Raji (cell line): ENCODE results near the gene CKS2.

Experiments
- POLR2A ChIP-seq: IDR thresholded peaks from 2 replicates; pipeline ENCODE4 v1.6.1; 2011; ENCODE audit warnings: low read depth, low read length, control low read depth; ENCODE audit not compliant: insufficient read depth

CKS2 gene

GRCh38 chr9:89310475-89311345 lies at the start of gene CKS2:
Gene CKS2 (plus strand): TSS chr9:89311195. CDS start chr9:89311293, 98 bp downstream.
- TF ChIP-seq POLR2A, result peak; percentile 95

- no peak for TF ChIP-seq POLR2A
Measured at GRCh38 chr9:89273528-89274279, 37.3 kb upstream of the CKS2 start.

GRCh38 chr9:89274838-89275237 lies 36.2 kb upstream of the CKS2 start:
- TF ChIP-seq POLR2A, result no peak

- TF ChIP-seq POLR2A, result no peak
Measured at GRCh38 chr9:89277043-89277442, 34.0 kb upstream of the CKS2 start.

- no peak for TF ChIP-seq POLR2A
Measured at GRCh38 chr9:89277454-89277853, 33.5 kb upstream of the CKS2 start.

GRCh38 chr9:89278551-89278950 lies 32.4 kb upstream of the CKS2 start:
- no peak for TF ChIP-seq POLR2A

GRCh38 chr9:89278997-89279739 lies 31.8 kb upstream of the CKS2 start:
- TF ChIP-seq POLR2A, result no peak

GRCh38 chr9:89281106-89281505 lies 29.9 kb upstream of the CKS2 start:
- no peak for TF ChIP-seq POLR2A

GRCh38 chr9:89284076-89284475 lies 26.9 kb upstream of the CKS2 start:
- TF ChIP-seq POLR2A, result no peak

- no peak for TF ChIP-seq POLR2A
Measured at GRCh38 chr9:89291741-89292140, 19.3 kb upstream of the CKS2 start.

- no peak for TF ChIP-seq POLR2A
Measured at GRCh38 chr9:89293014-89293413, 18.0 kb upstream of the CKS2 start.

GRCh38 chr9:89295400-89295799 lies 15.6 kb upstream of the CKS2 start:
- TF ChIP-seq POLR2A, result no peak

GRCh38 chr9:89304020-89304833 lies 6.8 kb upstream of the CKS2 start:
- TF ChIP-seq POLR2A, result peak; percentile 6; the same call in 1 of the 2 replicates

GRCh38 chr9:89304834-89305188 lies 6.2 kb upstream of the CKS2 start:
- no peak; the same call in 1 of the 2 replicates for TF ChIP-seq POLR2A

- no peak for TF ChIP-seq POLR2A
Measured at GRCh38 chr9:89305868-89306267, 5.1 kb upstream of the CKS2 start.

- no peak; the same call in 1 of the 2 replicates for TF ChIP-seq POLR2A
Measured at GRCh38 chr9:89309166-89309565, 1.8 kb upstream of the CKS2 start.
